GM19240 (cell line): ENCODE measurements around the gene ELOVL1.
A peak's percentile ranks its signal among the peaks of the same experiment; 100 is the strongest.
"Not testable (repeated sequence)": the region's sequence is repeated elsewhere in the genome, so short reads cannot be mapped to it uniquely, and the experiment has no call there.

ENCODE experiments used
- DNase-seq: peaks from one replicate; pipeline ENCODE4 v3.0.0; 2011; ENCODE audit warnings: low spot score; ENCODE audit not compliant: insufficient read length

ELOVL1 gene

GRCh38 chr1:43367904-43368645 lies at the start of gene ELOVL1:
Gene ELOVL1 (minus strand): TSS chr1:43368011. CDS start chr1:43365609, 2,402 bp downstream.
- DNase-seq, result peak; percentile 86

GRCh38 chr1:43415901-43416300 lies 48.1 kb upstream of the ELOVL1 start:
- no peak for DNase-seq

DNA sequence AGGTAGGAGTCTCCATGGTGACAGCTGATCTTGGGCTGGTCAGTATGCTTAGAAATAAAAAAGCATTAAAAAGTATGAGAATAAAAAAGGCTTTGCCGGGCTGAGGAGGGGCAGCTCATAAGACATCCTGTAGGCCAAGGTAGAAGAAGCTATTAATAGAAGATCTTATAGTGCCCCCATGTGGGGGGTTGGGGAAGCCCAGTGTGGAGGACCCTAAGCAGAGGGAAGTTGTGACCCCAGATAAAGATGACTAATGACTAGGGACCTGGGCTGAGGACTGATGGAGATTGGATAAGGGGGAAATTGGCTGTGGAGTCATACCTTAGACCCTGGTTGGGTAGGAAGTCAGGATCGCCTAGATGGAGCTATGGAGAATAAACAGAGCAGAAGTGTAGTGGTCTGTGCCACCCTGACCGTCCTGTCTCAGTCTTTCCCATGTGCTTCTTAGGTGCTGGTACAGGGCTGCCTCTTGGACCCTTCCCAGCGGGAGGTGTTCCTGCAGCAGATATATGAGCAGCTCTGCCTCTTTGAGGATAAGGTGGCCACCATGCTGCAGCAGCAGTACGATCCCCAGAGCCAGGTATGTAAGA lies 46.9 kb upstream of the ELOVL1 start:
- peak; percentile 30 for DNase-seq

GRCh38 chr1:43413426-43413825 lies 45.6 kb upstream of the ELOVL1 start:
- DNase-seq, result not testable (repeated sequence)

GRCh38 chr1:43410571-43410970 lies 42.8 kb upstream of the ELOVL1 start:
- no peak for DNase-seq

- no peak for DNase-seq
These were observed 38.0 kb upstream of the ELOVL1 start for GRCh38 chr1:43405876-43406234.

- no peak for DNase-seq
These were observed 37.5 kb upstream of the ELOVL1 start for GRCh38 chr1:43405219-43405875.

- DNase-seq, result no peak
These were observed 36.5 kb upstream of the ELOVL1 start for GRCh38 chr1:43404353-43404752.

DNA sequence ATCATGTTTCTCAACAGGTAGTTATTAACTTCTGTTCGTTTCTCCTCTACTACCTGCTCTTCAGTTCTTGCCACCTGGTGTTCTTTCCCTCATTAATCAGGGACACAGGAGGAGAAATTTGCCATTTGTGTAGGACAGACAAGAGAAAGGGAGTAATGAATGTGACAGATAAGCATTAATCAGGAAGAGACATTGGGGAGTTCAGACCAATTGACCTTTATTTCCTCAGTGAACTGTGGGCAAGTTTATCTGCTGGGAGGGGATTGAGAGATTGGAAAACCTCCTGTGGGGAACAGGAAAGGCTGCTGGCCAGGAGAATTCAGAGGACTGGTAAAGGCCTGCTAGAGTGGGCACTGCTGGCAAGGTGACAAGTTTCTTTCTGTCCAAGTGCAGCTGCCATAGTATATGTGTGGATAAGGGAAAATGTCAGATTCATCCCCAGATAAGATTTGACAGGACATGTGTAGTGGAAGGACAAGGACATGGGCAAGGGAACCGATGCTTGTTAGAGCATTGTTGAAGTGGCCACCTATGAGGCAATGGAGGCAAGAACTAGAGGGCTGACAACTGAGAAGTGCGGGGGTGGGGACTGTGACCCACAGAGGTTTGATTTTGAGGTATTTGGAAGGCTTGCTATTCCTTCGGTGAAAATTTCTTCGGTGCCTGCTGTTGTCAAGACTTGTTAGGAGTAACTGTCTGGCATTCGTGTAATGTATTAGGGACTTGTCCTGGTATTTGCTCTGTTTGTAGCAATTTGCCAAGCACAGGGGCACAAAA lies 34.5 kb upstream of the ELOVL1 start:
- DNase-seq, result no peak

- DNase-seq, result not testable (repeated sequence)
These were observed 32.6 kb upstream of the ELOVL1 start for GRCh38 chr1:43400441-43400840.

GRCh38 chr1:43398227-43398626 lies 30.4 kb upstream of the ELOVL1 start:
- DNase-seq, result no peak

GRCh38 chr1:43396059-43396458 lies 28.2 kb upstream of the ELOVL1 start:
- DNase-seq, result no peak

DNA sequence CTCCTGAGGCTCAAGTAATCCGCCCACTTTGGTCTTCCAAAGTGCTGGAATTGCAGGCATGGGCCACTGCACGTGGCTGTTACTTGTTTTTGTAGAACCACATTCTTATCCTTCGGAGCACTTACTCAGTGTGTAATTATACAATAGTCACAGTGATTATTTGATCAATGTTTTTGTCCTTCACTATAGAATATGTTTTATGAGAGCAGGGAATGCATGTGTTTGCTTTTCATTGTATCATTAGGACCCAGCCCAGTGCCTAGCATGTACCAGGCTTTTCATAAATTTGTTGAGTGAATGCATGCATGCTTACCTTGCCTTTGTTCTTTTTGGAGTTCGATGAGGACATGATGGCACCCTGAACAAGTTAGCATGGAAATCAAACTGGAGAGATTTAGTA lies 27.7 kb upstream of the ELOVL1 start:
- no peak for DNase-seq

DNA sequence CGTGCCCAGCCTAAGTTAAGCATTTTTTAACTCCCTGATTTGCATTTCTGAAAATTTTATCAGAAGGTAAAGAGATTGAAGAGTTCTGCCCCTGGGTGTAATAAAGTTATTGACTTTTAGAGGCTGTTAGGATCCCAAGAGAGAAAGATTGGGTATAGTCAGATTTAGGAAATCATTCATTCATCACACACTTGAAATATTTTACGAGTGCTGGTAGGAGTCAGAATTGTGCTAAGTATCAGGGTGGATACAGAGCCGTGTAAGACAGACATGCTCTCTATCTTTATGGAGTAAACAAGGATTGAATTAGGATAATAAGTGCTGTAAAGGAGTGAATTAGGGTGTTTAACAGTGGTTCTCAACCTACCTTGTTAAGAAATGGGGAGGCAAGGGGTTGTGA lies 24.9 kb upstream of the ELOVL1 start:
- DNase-seq, result no peak

GRCh38 chr1:43389326-43390313 lies 21.8 kb upstream of the ELOVL1 start, which contains the start of the genes MED8 and SZT2:
Gene MED8 (minus strand): TSS chr1:43389800. CDS start chr1:43389764, 36 bp downstream.
Gene SZT2 (plus strand): TSS chr1:43389899. CDS start chr1:43389969, 70 bp downstream.
- peak; percentile 88 for DNase-seq

- DNase-seq, result no peak
These were observed 20.8 kb upstream of the ELOVL1 start for GRCh38 chr1:43388613-43389012.

DNA sequence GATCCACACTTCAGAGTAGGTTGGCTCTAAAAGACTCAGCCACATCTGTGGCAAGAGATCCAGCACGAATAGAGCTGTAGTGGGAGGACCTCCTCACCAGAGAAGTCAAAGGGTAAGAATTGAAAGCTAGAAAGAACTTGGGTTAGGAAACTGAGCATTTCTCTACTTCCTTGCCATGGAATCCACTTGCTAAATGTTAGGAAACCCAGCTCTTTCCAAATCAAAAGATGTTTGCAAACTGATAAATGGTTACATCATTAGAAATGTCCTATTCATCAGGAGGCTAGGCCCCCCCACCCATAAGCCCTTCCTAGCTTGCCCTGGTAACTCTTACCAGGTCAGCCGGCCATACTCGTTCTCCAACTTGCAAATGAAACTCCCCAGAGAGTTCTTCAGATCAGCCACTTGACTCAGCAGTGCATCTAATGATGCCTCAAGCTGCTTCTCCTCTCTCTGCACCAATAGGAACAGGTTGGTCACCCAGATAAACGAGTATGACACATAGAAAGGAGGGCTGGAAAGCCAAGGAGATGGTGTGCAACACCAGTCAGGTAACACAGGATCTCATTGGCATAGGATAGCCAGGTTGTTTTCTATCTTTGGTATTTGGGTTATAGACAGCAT lies 20.3 kb upstream of the ELOVL1 start:
- no peak for DNase-seq

GRCh38 chr1:43386676-43387075 lies 18.9 kb upstream of the ELOVL1 start:
- no peak for DNase-seq

- no peak for DNase-seq
These were observed 15.6 kb upstream of the ELOVL1 start for GRCh38 chr1:43383449-43383848.
